Esophagus squamous epithelium (tissue), 5 donors: Measurements from ENCODE around the gene NEK5. TPM values are rescaled to one million over a fixed set of nuclear protein-coding genes. Genes with fewer than 3 reads are reported as not detected.
"Not testable (repeated sequence)": the region's sequence is repeated elsewhere in the genome, so short reads cannot be mapped to it uniquely, and the experiment has no call there.

Experiments used
- DNase-seq: peaks from one replicate; lab custom pipeline; 2025; lab: John Stamatoyannopoulos, UW
- H3K27ac ChIP-seq, 4 donors: fragments of 200-600 bp; sonication (generic); one replicate each; pipeline ENCODE4 v1.5.1; 2016 to 2019; ENCODE audit warnings: mild to moderate bottlenecking in 1 of 4
- H3K27me3 ChIP-seq, 4 donors: fragments of 200-600 bp; sonication (generic); 1 replicate in 3 of 4; 2 replicates in 1 of 4; pipeline versions ENCODE4 v1.5.1 to v1.6.0; 2017 to 2021; ENCODE audit warnings: antibody characterized with exemption in 1 of 4
- H3K36me3 ChIP-seq, 3 donors: fragments of 200-600 bp; sonication (generic); one replicate each; pipeline ENCODE4 v1.5.1; 2016 to 2019
- H3K4me1 ChIP-seq, 3 donors: fragments of 200-600 bp; sonication (generic); one replicate each; pipeline ENCODE4 v1.5.1; 2017 to 2019
- H3K4me3 ChIP-seq, 4 donors: fragments of 200-600 bp; sonication (generic); 1 replicate in 3 of 4; 2 replicates in 1 of 4; pipeline ENCODE4 v1.5.1; 2016 to 2019; ENCODE audit warnings: mild to moderate bottlenecking in 2 of 4, moderate library complexity in 1 of 4
- H3K9me3 ChIP-seq, 3 donors: fragments of 200-600 bp; sonication (generic); one replicate each; pipeline ENCODE4 v1.5.1; 2016 to 2019
- CTCF ChIP-seq, 6 experiments: fragments of 450-650 bp in 4 of 6; fragments of 200-600 bp in 2 of 6; sonication (generic) in 2 of 6; IDR thresholded peaks; one replicate each; pipeline ENCODE4 v1.5.1; 2016 to 2019; ENCODE audit warnings: antibody characterized with exemption in 6 of 6, mild to moderate bottlenecking in 4 of 6, moderate library complexity in 4 of 6
- POLR2A ChIP-seq, 4 donors: fragments of 450-650 bp; IDR thresholded peaks; one replicate each; pipeline ENCODE4 v1.6.1; 2017; ENCODE audit warnings: antibody characterized with exemption in 4 of 4, mild to moderate bottlenecking in 4 of 4, moderate library complexity in 3 of 4
- WGBS, 2 donors: methylation state at CpG; one replicate each; pipeline ENCODE4 v1.1.5; 2018; 5-methylcytosine and 5-hydroxymethylcytosine counted together
- intact Hi-C: fragments of 100-400 bp; cut with DNase I; formaldehyde crosslinking; loops from one replicate; pipeline ENCODE4 v1.15.0; 2022
- total RNA-seq, 4 donors: library from RNA; depleted of rRNA; stranded (reverse); fragments of >200 nt; gene quantifications; one replicate each; pipeline ENCODE4 v1.1.0, GENCODE V29; 2016
- donor health status: DM: yes; HTN: yes; CAD: no.

The NEK5 gene
- total RNA-seq: under 1 TPM in 2 of 4 donors, not detected in 2; 0.18 to 0.38 TPM

- intact Hi-C loops: loop anchor here (5.0 to 10.0 kb wide), 3 partner anchors 122 to 312 kb away; no protein-coding TSS in a partner anchor
- DNase-seq: no peak
- no peak for TF ChIP-seq POLR2A (IDR thresholded peaks at IDR 0.05)
- peak; percentile 45 to 80 (median 69) for TF ChIP-seq CTCF (IDR thresholded peaks at IDR 0.05)
- WGBS, 2 donors: 27 to 47% methylated on average over 17 to 24 of the region's 71 CpGs
- Histone ChIP-seq H3K4me3 (peak within 1 kb of the TSS; percentile 51 to 69 (median 66)), H3K27me3 (no peaks in the 10 kb centered on the region), H3K36me3 (peaks cover 0 to 31% (median 4%) of the 10 kb centered on the region in 3 donors), H3K4me1 (peaks cover 4 to 24% (median 11%) of the 10 kb centered on the region in 3 donors), H3K9me3 (no peaks in the 10 kb centered on the region), H3K27ac (peak within 1 kb of the TSS in 3 of 4 donors; percentile 1 to 51 (median 16))
Observed at GRCh38 chr13:52128714-52129700, at the start of gene NEK5. Gene NEK5, minus strand, starts transcription at chr13:52129073. Its CDS starts 1,591 bp downstream, at chr13:52127482.

GRCh38 chr13:52177276-52177675 is 48.4 kb upstream of the NEK5 start:
- H3K27me3 ChIP-seq: no peaks in the 10 kb centered on the region
- no peaks in the 10 kb centered on the region for H3K4me1 ChIP-seq
- intact Hi-C loops: no loop called here
- TF ChIP-seq CTCF (IDR thresholded peaks at IDR 0.05) (no peak), POLR2A (IDR thresholded peaks at IDR 0.05) (no peak)
- H3K9me3 ChIP-seq: no peaks in the 10 kb centered on the region
- no peak overlapping the region for H3K4me3 ChIP-seq
- DNase-seq: no peak
- WGBS, 2 donors: 85 to 90% methylated on average over 2 of the region's 2 CpGs
- H3K36me3 ChIP-seq: peaks cover 0 to 84% (median 25%) of the 10 kb centered on the region in 3 donors
- H3K27ac ChIP-seq: no peak overlapping the region

- H3K4me1 ChIP-seq, H3K4me3 ChIP-seq, DNase-seq, H3K9me3 ChIP-seq, H3K27me3 ChIP-seq, intact Hi-C loops, H3K27ac ChIP-seq: not testable (repeated sequence)
- peaks cover 0 to 89% (median 21%) of the 10 kb centered on the region in 3 donors for H3K36me3 ChIP-seq
- 71 to 79% methylated on average over 6 of the region's 6 CpGs for WGBS, 2 donors
Observed at GRCh38 chr13:52173970-52174369, 45.1 kb upstream of the NEK5 start.

- Histone ChIP-seq H3K9me3 (no peaks in the 10 kb centered on the region), H3K4me3 (no peak overlapping the region), H3K4me1 (no peaks in the 10 kb centered on the region), H3K27ac (no peak overlapping the region), H3K27me3 (no peaks in the 10 kb centered on the region), H3K36me3 (peaks cover 0 to 89% (median 26%) of the 10 kb centered on the region in 3 donors)
- WGBS, 2 donors: 73 to 82% methylated on average over 3 of the region's 3 CpGs
- intact Hi-C loops: no loop called here
- no peak for TF ChIP-seq CTCF (IDR thresholded peaks at IDR 0.05)
- TF ChIP-seq POLR2A (IDR thresholded peaks at IDR 0.05): no peak
- no peak for DNase-seq
Observed at GRCh38 chr13:52173373-52173772, 44.5 kb upstream of the NEK5 start.

- H3K4me1 ChIP-seq, H3K9me3 ChIP-seq, H3K27me3 ChIP-seq, intact Hi-C loops, H3K27ac ChIP-seq, H3K4me3 ChIP-seq, DNase-seq: not testable (repeated sequence)
- WGBS, 2 donors: 81 to 87% methylated on average over 1 of the region's 1 CpG
- peaks cover 0 to 89% (median 20%) of the 10 kb centered on the region in 3 donors for H3K36me3 ChIP-seq
Observed at GRCh38 chr13:52171686-52172085, 42.8 kb upstream of the NEK5 start.

- 50 to 72% methylated on average over 1 of the region's 1 CpG for WGBS, 2 donors
- H3K9me3 ChIP-seq, intact Hi-C loops, H3K4me1 ChIP-seq, H3K4me3 ChIP-seq, H3K27ac ChIP-seq, H3K27me3 ChIP-seq, DNase-seq: not testable (repeated sequence)
- H3K36me3 ChIP-seq: peaks cover 0 to 95% (median 20%) of the 10 kb centered on the region in 3 donors
Observed at GRCh38 chr13:52170828-52171391, 42.0 kb upstream of the NEK5 start.
